DOHH2 (cell line): ENCODE data around the gene ATXN7L1.

Source experiments
- H3F3A ChIP-seq: fragments of 200-600 bp; sonication (generic), shearing (Covaris generic); 2 replicates; pipeline ENCODE4 v1.6.0; 2016; ENCODE audit warnings: antibody characterized with exemption, mild to moderate bottlenecking; ENCODE audit not compliant: control insufficient read depth, insufficient read depth
- H3K27ac ChIP-seq: fragments of 200-600 bp; sonication (generic); 2 replicates; pipeline ENCODE4 v1.5.1; 2014; ENCODE audit warnings: low read depth, mild to moderate bottlenecking, low read length, moderate library complexity
- H3K27me3 ChIP-seq: fragments of 200-600 bp; sonication (generic); 2 replicates; pipeline ENCODE4 v1.6.1; 2014; ENCODE audit warnings: mild to moderate bottlenecking, low read length, mixed read lengths; ENCODE audit not compliant: control insufficient read depth
- H3K36me3 ChIP-seq: fragments of 200-600 bp; sonication (generic); 2 replicates; pipeline ENCODE4 v1.6.1; 2014; ENCODE audit warnings: mild to moderate bottlenecking, low read length, moderate library complexity, mixed read lengths; ENCODE audit not compliant: control insufficient read depth
- H3K4me1 ChIP-seq: fragments of 200-600 bp; sonication (generic); 2 replicates; pipeline ENCODE4 v1.6.1; 2014; ENCODE audit warnings: mild to moderate bottlenecking, low read length, mixed read lengths; ENCODE audit not compliant: control insufficient read depth
- H3K4me2 ChIP-seq: fragments of 200-600 bp; sonication (generic); 2 replicates; pipeline ENCODE4 v1.6.0; 2014; ENCODE audit warnings: mild to moderate bottlenecking, low read length, moderate library complexity
- H3K4me3 ChIP-seq: fragments of 200-600 bp; sonication (generic); 2 replicates; pipeline ENCODE4 v1.5.1; 2014; ENCODE audit warnings: mild to moderate bottlenecking, low read length, mixed read lengths
- H3K79me2 ChIP-seq: fragments of 200-600 bp; sonication (generic); 2 replicates; pipeline ENCODE4 v1.6.1; 2014; ENCODE audit warnings: mild to moderate bottlenecking, low read length, mixed read lengths; ENCODE audit not compliant: control insufficient read depth
- H3K9me2 ChIP-seq: fragments of 200-600 bp; sonication (generic); replicated peaks from 2 replicates; pipeline ENCODE4 v1.6.1; 2014; ENCODE audit warnings: mild to moderate bottlenecking, low read length, mixed read lengths; ENCODE audit not compliant: control insufficient read depth
- H3K9me3 ChIP-seq: fragments of 200-600 bp; sonication (generic); 2 replicates; pipeline ENCODE4 v1.6.1; 2014; ENCODE audit warnings: antibody characterized with exemption, low read length, mixed read lengths; ENCODE audit not compliant: control insufficient read depth, insufficient read depth
- H4K20me1 ChIP-seq: fragments of 200-600 bp; sonication (generic); 2 replicates; pipeline ENCODE4 v1.6.0; 2014; ENCODE audit warnings: low read depth, mild to moderate bottlenecking, antibody characterized with exemption, low read length, moderate library complexity; ENCODE audit not compliant: control insufficient read depth, insufficient read depth
- EZH2phosphoT487 ChIP-seq: fragments of 200-600 bp; sonication (generic); IDR thresholded peaks from 2 replicates; pipeline ENCODE4 v1.6.1; 2017; ENCODE audit warnings: borderline replicate concordance, mild to moderate bottlenecking, antibody characterized with exemption, low read length, moderate library complexity, mixed read lengths
- TF ChIP-seq, protein P1 (sequence below): fragments of 200-600 bp; sonication (generic); IDR thresholded peaks from one replicate; pipeline ENCODE4 v1.5.1; 2014; ENCODE audit warnings: antibody characterized with exemption, mild to moderate bottlenecking, low read depth, low read length; ENCODE audit not compliant: poor library complexity, severe bottlenecking

ATXN7L1 gene

DNA sequence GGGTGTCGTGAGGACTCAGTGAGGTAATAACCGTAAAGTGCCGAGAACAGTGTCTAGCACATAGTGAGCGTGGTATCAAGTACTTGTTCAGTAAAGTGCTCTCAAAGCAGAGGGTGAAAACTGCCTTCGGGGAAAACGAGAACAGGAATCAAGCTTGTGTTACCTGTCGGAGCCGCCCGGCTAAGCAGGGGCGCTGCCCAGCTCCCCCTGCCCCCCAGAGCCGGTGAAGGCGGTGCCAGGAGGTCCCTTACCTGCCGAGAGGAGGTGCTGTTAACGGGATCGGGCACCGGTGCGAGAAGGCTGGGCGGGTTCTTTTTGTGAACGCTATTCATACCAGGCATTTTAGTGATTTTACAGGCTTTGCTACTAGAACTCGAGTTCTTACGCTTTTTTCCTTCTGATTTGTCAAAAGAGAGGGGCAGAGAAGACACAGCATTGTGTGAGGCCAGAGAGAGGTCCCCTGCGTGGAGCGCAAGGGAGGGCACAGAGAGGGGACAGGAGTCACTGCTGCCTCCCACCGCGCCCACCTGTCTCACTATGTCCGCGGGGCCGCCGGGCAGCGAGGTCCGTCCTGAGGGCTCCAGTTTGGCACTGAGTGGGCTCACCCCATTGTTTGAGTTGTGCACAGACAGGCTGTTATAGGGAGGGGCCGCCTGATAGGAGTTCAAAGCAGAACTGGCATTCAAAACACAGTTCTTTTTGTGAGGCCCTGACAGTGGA is 262.6 kb downstream of the ATXN7L1 start:
- no peaks in the 10 kb centered on the region for H3K4me1 ChIP-seq
- H3K27me3 ChIP-seq, result no peaks in the 10 kb centered on the region
- no peaks in the 10 kb centered on the region for H3F3A ChIP-seq
- no peaks in the 10 kb centered on the region for H3K9me2 ChIP-seq
- TF ChIP-seq, protein P1, sequence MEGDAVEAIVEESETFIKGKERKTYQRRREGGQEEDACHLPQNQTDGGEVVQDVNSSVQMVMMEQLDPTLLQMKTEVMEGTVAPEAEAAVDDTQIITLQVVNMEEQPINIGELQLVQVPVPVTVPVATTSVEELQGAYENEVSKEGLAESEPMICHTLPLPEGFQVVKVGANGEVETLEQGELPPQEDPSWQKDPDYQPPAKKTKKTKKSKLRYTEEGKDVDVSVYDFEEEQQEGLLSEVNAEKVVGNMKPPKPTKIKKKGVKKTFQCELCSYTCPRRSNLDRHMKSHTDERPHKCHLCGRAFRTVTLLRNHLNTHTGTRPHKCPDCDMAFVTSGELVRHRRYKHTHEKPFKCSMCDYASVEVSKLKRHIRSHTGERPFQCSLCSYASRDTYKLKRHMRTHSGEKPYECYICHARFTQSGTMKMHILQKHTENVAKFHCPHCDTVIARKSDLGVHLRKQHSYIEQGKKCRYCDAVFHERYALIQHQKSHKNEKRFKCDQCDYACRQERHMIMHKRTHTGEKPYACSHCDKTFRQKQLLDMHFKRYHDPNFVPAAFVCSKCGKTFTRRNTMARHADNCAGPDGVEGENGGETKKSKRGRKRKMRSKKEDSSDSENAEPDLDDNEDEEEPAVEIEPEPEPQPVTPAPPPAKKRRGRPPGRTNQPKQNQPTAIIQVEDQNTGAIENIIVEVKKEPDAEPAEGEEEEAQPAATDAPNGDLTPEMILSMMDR, result no peak
- TF ChIP-seq EZH2phosphoT487, result no peak
- no peak overlapping the region for H3K4me2 ChIP-seq
- no peaks in the 10 kb centered on the region for H3K79me2 ChIP-seq
- no peaks in the 10 kb centered on the region for H3K36me3 ChIP-seq
- H3K27ac ChIP-seq, result no peak overlapping the region
- H4K20me1 ChIP-seq, result no peaks in the 10 kb centered on the region
- H3K9me3 ChIP-seq, result no peaks in the 10 kb centered on the region
- no peak overlapping the region for H3K4me3 ChIP-seq

DNA sequence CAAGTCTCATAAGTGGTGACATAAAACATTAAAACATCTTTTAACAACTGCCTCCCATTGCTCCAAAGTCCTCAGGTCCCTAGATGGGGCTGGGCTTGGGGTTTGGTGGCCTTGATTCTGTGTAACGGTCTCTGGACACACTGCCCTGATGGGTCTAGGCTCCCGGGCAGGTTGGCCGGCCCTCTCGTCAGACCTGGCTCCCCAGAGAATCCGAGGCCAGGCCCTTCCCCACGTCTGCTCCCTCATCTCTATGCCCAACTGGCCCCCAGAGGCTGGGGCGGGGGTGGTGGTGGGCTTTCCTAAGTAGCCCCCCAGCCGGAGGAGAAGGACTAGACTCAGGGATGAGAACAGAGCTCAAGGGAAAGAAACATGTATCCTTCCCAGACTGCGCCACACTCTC is 263.6 kb downstream of the ATXN7L1 start:
- Histone ChIP-seq H3K4me3 (no peak overlapping the region), H3K79me2 (no peaks in the 10 kb centered on the region), H3K4me1 (no peaks in the 10 kb centered on the region), H3K9me3 (no peaks in the 10 kb centered on the region), H3F3A (no peaks in the 10 kb centered on the region), H3K9me2 (no peaks in the 10 kb centered on the region), H3K27me3 (no peaks in the 10 kb centered on the region), H3K4me2 (no peak overlapping the region), H4K20me1 (no peaks in the 10 kb centered on the region), H3K27ac (no peak overlapping the region), H3K36me3 (no peaks in the 10 kb centered on the region)
- no peak for TF ChIP-seq EZH2phosphoT487
- TF ChIP-seq, protein P1, result no peak

DNA sequence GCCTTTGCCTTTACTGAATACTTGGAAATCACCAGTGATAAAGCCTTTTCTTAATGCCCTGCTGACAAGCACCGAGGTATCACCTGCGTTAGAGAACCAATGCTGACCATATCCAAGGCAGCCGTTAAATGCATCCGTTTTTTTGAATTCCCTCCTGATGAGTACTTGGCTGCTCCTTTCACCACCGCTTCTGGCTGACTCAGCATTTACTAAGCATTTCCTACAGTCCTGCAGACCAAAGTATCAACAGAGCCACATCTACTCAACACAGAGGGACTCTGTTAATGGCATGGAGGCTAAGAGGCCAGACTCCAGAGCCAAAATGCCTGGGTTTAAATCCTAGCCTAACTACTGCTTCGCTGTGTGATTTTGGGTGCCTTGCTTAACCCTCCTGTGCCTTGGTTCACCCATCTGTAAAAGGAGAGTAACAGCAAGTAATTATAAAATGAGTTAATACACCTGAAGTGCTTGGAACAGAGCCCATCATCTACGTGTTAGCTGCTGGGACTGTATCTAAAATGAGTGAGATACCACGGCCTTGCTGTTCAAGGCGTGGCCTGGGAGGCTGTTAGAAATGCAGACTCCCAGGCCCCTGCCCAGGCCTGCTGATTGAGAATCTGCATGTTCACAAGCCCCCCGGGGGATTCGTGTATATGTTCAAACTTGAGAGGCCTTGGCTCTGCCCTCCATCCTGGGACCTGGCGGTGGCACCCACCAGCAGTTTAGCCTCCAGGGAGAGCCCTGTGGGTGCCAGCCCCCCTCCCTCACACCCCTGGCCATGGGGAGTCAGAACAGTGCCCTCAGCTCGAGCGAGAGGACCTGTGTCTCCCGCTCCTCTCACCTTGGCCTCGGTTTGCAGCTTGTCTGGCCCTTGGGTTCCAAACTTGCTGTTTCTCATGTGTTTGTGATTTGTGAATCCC is 264.3 kb downstream of the ATXN7L1 start:
- Histone ChIP-seq H4K20me1 (no peaks in the 10 kb centered on the region), H3K4me1 (no peaks in the 10 kb centered on the region), H3K4me3 (no peak overlapping the region), H3K4me2 (no peak overlapping the region), H3K9me3 (no peaks in the 10 kb centered on the region), H3K36me3 (no peaks in the 10 kb centered on the region), H3K9me2 (no peaks in the 10 kb centered on the region), H3F3A (no peaks in the 10 kb centered on the region), H3K27me3 (no peaks in the 10 kb centered on the region), H3K79me2 (no peaks in the 10 kb centered on the region), H3K27ac (no peak overlapping the region)
- TF ChIP-seq, protein P1, result no peak
- TF ChIP-seq EZH2phosphoT487, result no peak
